Measurements from ENCODE around the gene PRPSAP1. TPM values are rescaled to one million over a fixed set of nuclear protein-coding genes. Genes with fewer than 3 reads are reported as not detected.

Gene PRPSAP1
- total RNA-seq (10 to 100 TPM; 39.0 to 70.3 (median 42.3) TPM), polyA plus RNA-seq (10 to 100 TPM; 34.7 to 51.7 (median 35.1) TPM)

- Histone ChIP-seq H3K27me3 (no peaks in the 10 kb centered on the region), H3K4me1 (peaks cover 3 to 21% (median 18%) of the 10 kb centered on the region in 4 donors), H3K9me3 (no peaks in the 10 kb centered on the region), H3K4me3 (peak within 1 kb of the TSS; percentile 72 to 98 (median 86)), H3K27ac (peak within 1 kb of the TSS; percentile 79 to 89 (median 86)), H3K36me3 (no peaks in the 10 kb centered on the region)
- peak; percentile 79 to 90 (median 88) for TF ChIP-seq POLR2AphosphoS5 (IDR thresholded peaks at IDR 0.05)
- no peak for TF ChIP-seq EP300 (IDR thresholded peaks at IDR 0.05)
- peak; percentile 61 to 75 for TF ChIP-seq POLR2A (IDR thresholded peaks at IDR 0.05)
- TF ChIP-seq, protein P1, sequence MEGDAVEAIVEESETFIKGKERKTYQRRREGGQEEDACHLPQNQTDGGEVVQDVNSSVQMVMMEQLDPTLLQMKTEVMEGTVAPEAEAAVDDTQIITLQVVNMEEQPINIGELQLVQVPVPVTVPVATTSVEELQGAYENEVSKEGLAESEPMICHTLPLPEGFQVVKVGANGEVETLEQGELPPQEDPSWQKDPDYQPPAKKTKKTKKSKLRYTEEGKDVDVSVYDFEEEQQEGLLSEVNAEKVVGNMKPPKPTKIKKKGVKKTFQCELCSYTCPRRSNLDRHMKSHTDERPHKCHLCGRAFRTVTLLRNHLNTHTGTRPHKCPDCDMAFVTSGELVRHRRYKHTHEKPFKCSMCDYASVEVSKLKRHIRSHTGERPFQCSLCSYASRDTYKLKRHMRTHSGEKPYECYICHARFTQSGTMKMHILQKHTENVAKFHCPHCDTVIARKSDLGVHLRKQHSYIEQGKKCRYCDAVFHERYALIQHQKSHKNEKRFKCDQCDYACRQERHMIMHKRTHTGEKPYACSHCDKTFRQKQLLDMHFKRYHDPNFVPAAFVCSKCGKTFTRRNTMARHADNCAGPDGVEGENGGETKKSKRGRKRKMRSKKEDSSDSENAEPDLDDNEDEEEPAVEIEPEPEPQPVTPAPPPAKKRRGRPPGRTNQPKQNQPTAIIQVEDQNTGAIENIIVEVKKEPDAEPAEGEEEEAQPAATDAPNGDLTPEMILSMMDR (IDR thresholded peaks at IDR 0.05), result peak in 3 of 4 experiments; percentile 27 to 42 (median 35)
- WGBS, 2 donors, result 0 to 1% methylated on average over 75 of the region's 75 CpGs
- intact Hi-C loops (cut with DNase I), result loop anchor here (1.0 kb wide), 1 partner anchor 31 kb away; the partner anchor contains the start of gene SPHK1
- peak; percentile 92 for DNase-seq
Measured at GRCh38 chr17:76353599-76354316, at the start of gene PRPSAP1. PRPSAP1 (minus strand) TSS chr17:76353916; CDS start chr17:76353703, 213 bp downstream.

GRCh38 chr17:76402711-76403110 lies 49.0 kb upstream of the PRPSAP1 start:
- H3K27me3 ChIP-seq, result no peaks in the 10 kb centered on the region
- WGBS, 2 donors, result 88 to 91% methylated on average over 5 of the region's 5 CpGs
- TF ChIP-seq POLR2A (IDR thresholded peaks at IDR 0.05) (no peak), EP300 (IDR thresholded peaks at IDR 0.05) (no peak), POLR2AphosphoS5 (IDR thresholded peaks at IDR 0.05) (no peak)
- TF ChIP-seq, protein P1 (IDR thresholded peaks at IDR 0.05), result no peak
- peaks cover 16 to 72% (median 36%) of the 10 kb centered on the region in 4 donors for H3K36me3 ChIP-seq
- no peaks in the 10 kb centered on the region for H3K9me3 ChIP-seq
- DNase-seq, result no peak
- peaks cover 0 to 12% (median 7%) of the 10 kb centered on the region in 4 donors for H3K4me1 ChIP-seq
- H3K4me3 ChIP-seq, result no peak overlapping the region
- intact Hi-C loops (cut with DNase I), result no loop called here
- no peak overlapping the region for H3K27ac ChIP-seq

GRCh38 chr17:76399175-76400172 lies 45.8 kb upstream of the PRPSAP1 start:
- DNase-seq, result no peak
- 92 to 94% methylated on average over 33 of the region's 33 CpGs for WGBS, 2 donors
- H3K27ac ChIP-seq, result no peak overlapping the region
- no peaks in the 10 kb centered on the region for H3K27me3 ChIP-seq
- intact Hi-C loops (cut with DNase I), result no loop called here
- H3K4me1 ChIP-seq, result peaks cover 0 to 4% (median 4%) of the 10 kb centered on the region in 4 donors
- H3K9me3 ChIP-seq, result no peaks in the 10 kb centered on the region
- no peak overlapping the region for H3K4me3 ChIP-seq
- TF ChIP-seq, protein P1 (IDR thresholded peaks at IDR 0.05), result no peak
- no peak for TF ChIP-seq POLR2A (IDR thresholded peaks at IDR 0.05)
- no peak for TF ChIP-seq POLR2AphosphoS5 (IDR thresholded peaks at IDR 0.05)
- TF ChIP-seq EP300 (IDR thresholded peaks at IDR 0.05), result no peak
- peaks cover 22 to 97% (median 57%) of the 10 kb centered on the region in 4 donors for H3K36me3 ChIP-seq

DNA sequence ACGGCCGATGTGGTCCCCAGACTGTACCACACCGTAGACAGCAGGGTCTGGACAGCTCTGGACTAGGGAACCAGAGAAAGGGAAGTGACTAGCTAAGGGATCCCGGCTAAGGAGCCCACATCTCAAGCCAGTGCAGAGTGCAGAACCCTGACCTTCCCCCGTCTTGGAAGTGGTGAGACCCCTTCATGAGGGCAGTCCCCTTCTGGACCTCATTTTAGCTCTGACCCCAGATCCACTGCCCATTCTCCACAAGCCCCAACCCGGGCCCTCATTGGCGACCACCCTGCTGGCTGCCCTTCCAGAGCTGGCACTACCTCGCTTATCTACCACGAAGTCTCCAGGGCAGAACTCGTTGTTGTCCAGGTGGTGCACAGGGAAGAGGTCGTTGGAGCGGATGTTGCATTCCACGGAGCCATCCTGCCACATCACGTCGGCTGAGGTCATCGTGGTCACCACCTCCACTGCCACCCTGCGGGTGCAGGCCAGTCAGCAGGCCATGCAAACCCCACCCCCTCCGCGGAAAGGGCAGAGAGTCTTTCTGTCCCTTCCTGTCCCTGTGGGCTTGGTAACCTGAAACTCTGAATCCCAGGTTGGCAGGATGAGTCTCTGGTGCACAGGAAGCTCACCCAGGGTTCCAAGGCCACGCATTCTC lies 44.9 kb upstream of the PRPSAP1 start:
- Histone ChIP-seq H3K27me3 (no peaks in the 10 kb centered on the region), H3K9me3 (no peaks in the 10 kb centered on the region), H3K4me3 (no peak overlapping the region), H3K36me3 (peaks cover 22 to 99% (median 57%) of the 10 kb centered on the region in 4 donors), H3K27ac (no peak overlapping the region), H3K4me1 (peaks cover 0 to 4% (median 4%) of the 10 kb centered on the region in 4 donors)
- intact Hi-C loops (cut with DNase I), result loop anchor here (1.0 kb wide), 1 partner anchor 94 kb away; no protein-coding TSS in a partner anchor
- no peak for DNase-seq
- 87 to 89% methylated on average over 20 of the region's 20 CpGs for WGBS, 2 donors
- TF ChIP-seq POLR2AphosphoS5 (IDR thresholded peaks at IDR 0.05) (no peak), EP300 (IDR thresholded peaks at IDR 0.05) (no peak), POLR2A (IDR thresholded peaks at IDR 0.05) (no peak)
- TF ChIP-seq, protein P1 (IDR thresholded peaks at IDR 0.05), result no peak

Measured in sigmoid colon (tissue), 7 donors.